ENCODE results near the gene RNF113B. TPM values are rescaled to one million over a fixed set of nuclear protein-coding genes. Genes with fewer than 3 reads are reported as not detected.

Gene RNF113B
- total RNA-seq, 1 donor from 2014 or later: not detected

DNA sequence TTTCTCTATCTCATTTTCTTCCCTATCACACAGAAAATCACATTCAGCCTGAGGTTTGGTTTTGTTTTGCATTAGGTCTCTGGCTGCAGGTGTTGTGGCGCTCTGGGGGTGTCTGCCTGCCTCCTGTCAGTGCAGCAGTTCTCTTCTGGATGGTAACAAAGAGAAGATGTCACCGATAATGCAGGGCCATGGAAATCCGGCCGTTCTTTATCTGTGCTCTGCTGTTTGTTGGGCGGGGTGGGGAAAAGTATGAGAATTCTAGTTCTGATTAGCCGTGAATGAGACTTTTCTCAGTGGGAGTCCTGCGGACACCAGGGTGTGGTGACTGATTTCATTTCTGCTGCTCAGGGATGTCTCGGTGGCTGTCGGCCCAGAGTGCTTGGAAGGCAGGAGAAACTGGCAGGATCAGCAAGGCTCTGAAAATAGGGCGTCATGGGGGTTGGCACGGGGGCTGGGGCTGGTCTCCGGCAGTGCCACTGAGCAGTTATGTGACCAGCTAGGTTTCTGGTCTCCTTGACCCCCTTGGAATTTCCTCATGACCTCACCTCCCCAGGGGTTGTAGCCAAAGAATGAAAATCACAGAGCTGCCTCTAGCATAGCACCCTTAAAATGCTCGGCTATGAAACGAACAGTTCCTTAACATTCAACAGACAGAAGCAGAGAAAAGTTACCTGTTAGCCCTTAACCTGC lies 5.0 kb downstream of the RNF113B start:
- H3K27ac Mint-ChIP-seq (ENCODE audit: unreplicated experiment): peak overlapping the region; percentile 55
- DNase-seq (ENCODE audit: low read depth, low spot score): no peak
- peak overlapping the region; percentile 11 for H3K4me3 Mint-ChIP-seq
- peaks cover 70% of the 10 kb centered on the region for H3K4me1 Mint-ChIP-seq
- H3K27me3 Mint-ChIP-seq (ENCODE audit: low read depth): no peaks in the 10 kb centered on the region
- TF ChIP-seq, protein P1, sequence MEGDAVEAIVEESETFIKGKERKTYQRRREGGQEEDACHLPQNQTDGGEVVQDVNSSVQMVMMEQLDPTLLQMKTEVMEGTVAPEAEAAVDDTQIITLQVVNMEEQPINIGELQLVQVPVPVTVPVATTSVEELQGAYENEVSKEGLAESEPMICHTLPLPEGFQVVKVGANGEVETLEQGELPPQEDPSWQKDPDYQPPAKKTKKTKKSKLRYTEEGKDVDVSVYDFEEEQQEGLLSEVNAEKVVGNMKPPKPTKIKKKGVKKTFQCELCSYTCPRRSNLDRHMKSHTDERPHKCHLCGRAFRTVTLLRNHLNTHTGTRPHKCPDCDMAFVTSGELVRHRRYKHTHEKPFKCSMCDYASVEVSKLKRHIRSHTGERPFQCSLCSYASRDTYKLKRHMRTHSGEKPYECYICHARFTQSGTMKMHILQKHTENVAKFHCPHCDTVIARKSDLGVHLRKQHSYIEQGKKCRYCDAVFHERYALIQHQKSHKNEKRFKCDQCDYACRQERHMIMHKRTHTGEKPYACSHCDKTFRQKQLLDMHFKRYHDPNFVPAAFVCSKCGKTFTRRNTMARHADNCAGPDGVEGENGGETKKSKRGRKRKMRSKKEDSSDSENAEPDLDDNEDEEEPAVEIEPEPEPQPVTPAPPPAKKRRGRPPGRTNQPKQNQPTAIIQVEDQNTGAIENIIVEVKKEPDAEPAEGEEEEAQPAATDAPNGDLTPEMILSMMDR (conservative IDR thresholded peaks at IDR 0.05): no peak
- no peaks in the 10 kb centered on the region for H3K9me3 Mint-ChIP-seq
- no peaks in the 10 kb centered on the region for H3K36me3 Mint-ChIP-seq (ENCODE audit: low read depth)

DNA sequence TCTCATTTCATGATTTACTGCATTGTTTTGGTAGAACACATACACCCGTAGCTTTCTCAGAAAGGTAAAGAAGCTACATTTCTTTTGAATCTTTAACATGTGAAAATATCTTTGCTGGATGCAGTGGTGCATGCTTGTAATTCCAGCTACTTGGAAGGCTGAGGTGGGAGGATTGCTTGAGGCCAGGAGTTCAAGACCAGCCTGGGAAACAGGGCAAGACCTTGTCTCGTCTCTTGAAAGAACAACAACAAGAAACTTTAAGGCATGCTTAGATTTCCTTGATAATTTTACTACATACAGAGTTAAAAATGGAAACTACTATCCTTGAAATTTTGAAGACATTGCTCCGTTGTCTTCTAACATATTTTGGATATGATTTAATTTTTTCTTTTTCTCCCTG lies 7.7 kb downstream of the RNF113B start:
- H3K27me3 Mint-ChIP-seq (ENCODE audit: low read depth): no peaks in the 10 kb centered on the region
- H3K9me3 Mint-ChIP-seq: no peaks in the 10 kb centered on the region
- H3K27ac Mint-ChIP-seq (ENCODE audit: unreplicated experiment): no peak overlapping the region
- TF ChIP-seq, protein P1 (conservative IDR thresholded peaks at IDR 0.05): no peak
- no peaks in the 10 kb centered on the region for H3K36me3 Mint-ChIP-seq (ENCODE audit: low read depth)
- no peak overlapping the region for H3K4me3 Mint-ChIP-seq
- DNase-seq (ENCODE audit: low read depth, low spot score): no peak
- peaks cover 63% of the 10 kb centered on the region for H3K4me1 Mint-ChIP-seq

DNA sequence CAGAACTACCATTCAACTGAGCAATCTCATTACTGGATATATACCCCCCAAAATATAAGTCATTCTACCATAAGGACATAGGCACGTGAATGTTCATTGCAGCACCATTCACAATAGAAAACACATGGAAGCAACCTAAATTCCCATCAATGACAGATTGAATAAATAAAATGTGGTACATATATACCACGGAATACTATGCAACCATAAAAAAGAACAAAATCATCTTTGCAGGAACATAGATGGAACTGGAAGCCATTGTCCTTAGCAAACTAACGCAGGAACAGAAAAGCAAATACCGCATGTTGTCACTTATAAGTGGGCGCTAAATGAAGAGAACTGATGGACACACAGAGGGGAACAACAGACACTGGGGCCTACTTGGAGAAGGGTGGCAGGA lies 14.1 kb downstream of the RNF113B start:
- H3K4me1 Mint-ChIP-seq: peaks cover 42% of the 10 kb centered on the region
- H3K4me3 Mint-ChIP-seq: no peak overlapping the region
- H3K27ac Mint-ChIP-seq (ENCODE audit: unreplicated experiment): no peak overlapping the region

DNA sequence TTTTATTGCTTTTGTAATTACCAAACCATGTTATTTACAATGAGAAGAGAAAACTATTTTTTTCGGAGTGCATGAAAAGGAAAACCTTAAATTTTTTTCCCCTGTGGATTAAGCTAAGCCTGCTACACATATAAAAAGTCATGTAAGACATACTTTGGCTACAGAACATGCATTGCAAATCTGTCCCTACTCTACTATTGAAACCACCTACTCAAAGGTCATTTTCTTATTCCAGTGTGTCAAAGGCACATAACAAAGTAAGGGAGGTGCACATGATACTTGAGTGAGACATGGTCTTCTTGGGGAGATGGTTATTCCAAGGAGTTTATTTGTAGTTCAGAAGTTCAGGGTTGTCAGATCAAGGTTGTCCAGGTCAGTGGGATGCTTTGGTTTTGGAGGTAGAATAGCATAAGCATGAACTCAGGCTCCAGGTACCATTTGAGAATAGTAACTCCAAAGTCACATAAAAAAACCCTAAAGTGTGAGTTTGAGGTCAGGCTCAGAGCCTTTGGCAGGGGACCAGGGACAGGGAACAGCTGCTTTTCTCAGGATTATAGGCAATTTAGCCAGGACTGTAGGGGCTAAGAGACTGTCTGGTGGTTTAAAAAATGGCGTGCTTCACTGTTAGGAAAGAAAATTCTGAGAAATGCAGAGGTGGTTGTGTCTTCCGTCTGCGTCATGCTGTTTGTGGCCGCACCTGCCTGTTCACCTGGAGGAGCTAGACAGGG lies 18.7 kb downstream of the RNF113B start:
- DNase-seq (ENCODE audit: low read depth, low spot score): no peak
- peaks cover 45% of the 10 kb centered on the region for H3K4me1 Mint-ChIP-seq
- H3K36me3 Mint-ChIP-seq (ENCODE audit: low read depth): peaks cover 23% of the 10 kb centered on the region
- peaks cover 8% of the 10 kb centered on the region for H3K9me3 Mint-ChIP-seq
- H3K4me3 Mint-ChIP-seq: no peak overlapping the region
- TF ChIP-seq, protein P1 (conservative IDR thresholded peaks at IDR 0.05): no peak
- H3K27me3 Mint-ChIP-seq (ENCODE audit: low read depth): no peaks in the 10 kb centered on the region
- no peak overlapping the region for H3K27ac Mint-ChIP-seq (ENCODE audit: unreplicated experiment)

More for the DNA sequence above, 14.1 kb downstream of the RNF113B start:
- peaks cover 8% of the 10 kb centered on the region for H3K9me3 Mint-ChIP-seq
- H3K27me3 Mint-ChIP-seq (ENCODE audit: low read depth): no peaks in the 10 kb centered on the region
- TF ChIP-seq, protein P1 (conservative IDR thresholded peaks at IDR 0.05): no peak
- DNase-seq (ENCODE audit: low read depth, low spot score): no peak
- peaks cover 17% of the 10 kb centered on the region for H3K36me3 Mint-ChIP-seq (ENCODE audit: low read depth)

DNA sequence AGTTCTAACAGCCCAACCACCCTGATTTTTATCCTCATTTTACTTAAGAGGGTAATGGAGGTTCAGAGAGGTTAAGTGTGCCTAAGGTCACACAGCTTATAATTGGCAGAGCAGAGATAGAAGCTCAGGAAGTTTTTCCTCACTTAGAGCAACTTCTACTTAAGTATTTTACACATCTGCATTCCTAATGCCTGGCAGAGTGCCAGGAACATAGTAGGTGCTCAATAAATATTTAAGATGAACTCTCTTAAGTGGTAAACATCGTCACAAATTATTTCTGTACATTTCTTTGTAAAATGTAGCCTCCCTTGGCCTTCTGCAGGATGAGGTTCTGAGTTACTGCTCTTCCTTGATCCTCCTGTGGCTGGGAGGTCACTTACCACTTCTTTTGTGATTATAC lies 19.5 kb downstream of the RNF113B start:
- H3K9me3 Mint-ChIP-seq: peaks cover 4% of the 10 kb centered on the region
- TF ChIP-seq, protein P1 (conservative IDR thresholded peaks at IDR 0.05): no peak
- H3K36me3 Mint-ChIP-seq (ENCODE audit: low read depth): peaks cover 19% of the 10 kb centered on the region
- H3K4me3 Mint-ChIP-seq: no peak overlapping the region
- H3K27ac Mint-ChIP-seq (ENCODE audit: unreplicated experiment): peak overlapping the region; percentile 8
- no peak for DNase-seq (ENCODE audit: low read depth, low spot score)
- peaks cover 45% of the 10 kb centered on the region for H3K4me1 Mint-ChIP-seq
- no peaks in the 10 kb centered on the region for H3K27me3 Mint-ChIP-seq (ENCODE audit: low read depth)

All from neural crest cell (in vitro differentiated cells).